GM12875 (cell line): ENCODE measurements around the gene GRAP2.

Experiments used
- H3K4me3 ChIP-seq: one replicate; pipeline ENCODE4 v1.5.1; 2011; ENCODE audit warnings: low read depth, low read length, control low read depth
- CTCF ChIP-seq: IDR thresholded peaks from 2 replicates; pipeline ENCODE4 v1.5.1; 2011; ENCODE audit warnings: low read depth, mild to moderate bottlenecking, control low read depth, inconsistent platforms, low read length, moderate library complexity, borderline replicate concordance; ENCODE audit not compliant: insufficient read depth

The GRAP2 gene

GRCh38 chr22:40000171-40000570, 99.3 kb downstream of the GRAP2 start:
- H3K4me3 ChIP-seq, result no peak overlapping the region
- TF ChIP-seq CTCF, result no peak

GRCh38 chr22:40001106-40001505, 100.2 kb downstream of the GRAP2 start:
- no peak overlapping the region for H3K4me3 ChIP-seq
- TF ChIP-seq CTCF, result no peak

GRCh38 chr22:40001800-40002577, 101.1 kb downstream of the GRAP2 start:
- H3K4me3 ChIP-seq, result no peak overlapping the region
- no peak for TF ChIP-seq CTCF

GRCh38 chr22:40002935-40003715, 102.2 kb downstream of the GRAP2 start:
- no peak overlapping the region for H3K4me3 ChIP-seq
- TF ChIP-seq CTCF, result no peak

- TF ChIP-seq CTCF, result no peak
- H3K4me3 ChIP-seq, result no peak overlapping the region
Measured at GRCh38 chr22:40004836-40005235, 104.0 kb downstream of the GRAP2 start.

GRCh38 chr22:40006641-40007040, 105.8 kb downstream of the GRAP2 start:
- H3K4me3 ChIP-seq, result no peak overlapping the region
- TF ChIP-seq CTCF, result no peak
